NCI-H2081 (cell line): Measurements from ENCODE around the gene ANKEF1.

Experiments used
- DNase-seq, 2 experiments: peaks; one replicate each; lab custom pipeline; 2025; lab: John Stamatoyannopoulos, UW

The ANKEF1 gene

DNA sequence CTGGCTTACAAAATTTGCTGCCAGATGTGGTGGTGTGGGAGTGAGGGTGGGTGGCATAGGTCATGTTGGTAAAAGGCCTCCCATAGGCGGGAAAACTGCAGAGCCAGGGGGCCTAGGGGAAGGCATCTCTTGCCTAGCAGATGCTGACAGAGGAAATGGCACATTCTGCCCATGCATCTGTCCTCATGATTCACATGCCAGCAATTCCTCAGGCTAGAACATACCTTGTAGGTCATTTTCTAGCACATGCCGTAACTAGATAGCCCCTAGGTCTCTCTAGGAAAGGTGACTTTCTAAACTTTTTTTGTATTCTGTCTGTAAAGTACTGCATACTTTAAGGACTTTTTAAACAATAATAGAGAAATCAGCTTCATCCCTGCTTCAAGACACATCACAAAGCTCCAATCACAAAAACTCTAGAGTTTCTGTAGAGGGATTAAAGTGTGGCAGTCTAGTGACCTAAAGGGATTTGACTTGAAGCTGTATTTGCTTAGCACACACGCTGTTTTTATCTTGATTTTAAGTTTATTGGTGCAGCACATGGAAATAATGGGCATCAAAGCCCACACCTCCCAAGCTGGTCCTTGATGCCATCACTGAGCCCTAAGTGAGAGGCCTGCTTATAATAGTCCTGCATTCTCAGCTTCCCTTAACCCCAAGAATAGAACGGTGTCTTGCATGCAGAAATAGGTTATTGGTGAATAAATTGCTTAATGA is 55.2 kb downstream of the ANKEF1 start:
- DNase-seq: no peak

DNA sequence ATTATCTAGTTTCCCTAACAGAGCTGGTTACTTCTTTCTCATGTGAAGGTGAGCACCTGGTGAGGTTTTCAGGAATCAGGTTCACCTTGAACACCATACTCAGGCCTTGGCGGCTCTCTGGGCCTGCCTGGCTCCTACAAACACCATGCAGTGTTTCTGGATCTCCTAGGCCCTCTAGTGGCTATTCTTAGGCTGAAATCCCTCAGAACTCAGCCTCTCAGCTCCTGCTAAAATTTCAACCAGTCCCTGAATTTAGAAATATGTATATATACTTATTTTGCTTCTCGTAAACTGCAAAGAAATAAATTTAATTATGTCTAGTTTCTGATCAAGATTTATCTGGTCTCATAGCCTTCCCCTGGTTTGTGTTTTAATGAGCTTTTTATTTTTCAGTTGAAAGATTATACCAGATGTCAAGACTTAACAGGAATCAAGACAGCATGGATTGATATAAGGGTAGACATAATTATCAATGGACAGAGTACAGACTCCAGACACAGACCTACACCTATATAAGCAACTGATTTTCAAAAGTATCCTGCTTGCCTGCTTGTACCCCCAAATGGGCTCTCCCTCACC is 55.9 kb downstream of the ANKEF1 start:
- DNase-seq: peak; percentile 57 to 66

DNA sequence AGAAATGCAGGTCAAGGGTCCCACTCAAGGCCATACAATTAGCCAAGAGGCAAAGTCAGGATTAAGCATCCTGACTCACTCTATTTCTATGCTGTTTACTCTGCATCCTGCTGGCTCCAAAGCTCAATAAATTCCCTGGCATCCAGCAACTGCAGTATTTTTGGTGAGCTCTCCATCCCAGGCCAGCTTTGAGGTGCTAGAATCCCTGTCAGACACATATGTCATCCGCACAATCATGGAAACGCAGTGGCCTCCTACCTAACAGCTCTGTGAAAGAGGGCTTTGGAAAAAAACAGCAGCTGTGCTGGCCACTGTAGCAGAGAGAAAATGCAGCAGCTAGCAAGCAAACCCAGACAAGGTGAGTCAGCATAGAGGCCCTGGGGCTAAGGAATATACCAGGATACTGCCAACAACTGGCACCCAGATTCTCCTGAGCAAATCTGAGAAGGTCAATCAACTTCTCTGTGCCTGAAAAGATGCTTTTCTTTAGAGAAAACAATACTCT is 58.4 kb downstream of the ANKEF1 start:
- DNase-seq: peak in 1 of 2 experiments; percentile 17

DNA sequence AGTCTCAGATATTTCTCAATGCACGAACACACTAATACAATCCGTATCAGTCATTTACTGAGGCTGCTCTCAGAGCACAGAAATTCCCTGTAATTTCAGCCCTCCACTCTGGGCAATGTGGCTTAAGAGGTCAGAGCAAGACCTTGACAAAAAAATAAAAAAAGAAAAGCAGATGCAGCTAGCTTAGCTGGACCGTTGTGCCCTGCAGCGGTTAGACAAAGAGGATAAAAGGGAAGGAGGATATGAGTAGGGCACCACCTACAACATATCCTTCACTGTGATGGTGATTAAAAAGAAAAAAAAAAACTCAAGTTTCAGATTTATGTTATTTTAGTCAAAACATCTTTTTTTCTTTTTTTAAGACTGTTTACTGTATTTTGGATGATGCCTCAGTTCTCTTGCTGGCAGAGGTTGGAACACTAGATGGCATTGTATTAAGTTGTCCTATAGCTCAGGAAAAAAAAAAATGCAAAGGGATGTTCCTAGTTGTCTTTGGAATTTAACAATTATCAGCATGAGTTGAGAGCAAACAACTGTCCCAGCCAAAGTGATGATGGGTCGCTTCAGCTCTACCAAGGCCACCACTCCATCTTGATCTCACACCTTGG is 59.9 kb downstream of the ANKEF1 start:
- DNase-seq: no peak

DNA sequence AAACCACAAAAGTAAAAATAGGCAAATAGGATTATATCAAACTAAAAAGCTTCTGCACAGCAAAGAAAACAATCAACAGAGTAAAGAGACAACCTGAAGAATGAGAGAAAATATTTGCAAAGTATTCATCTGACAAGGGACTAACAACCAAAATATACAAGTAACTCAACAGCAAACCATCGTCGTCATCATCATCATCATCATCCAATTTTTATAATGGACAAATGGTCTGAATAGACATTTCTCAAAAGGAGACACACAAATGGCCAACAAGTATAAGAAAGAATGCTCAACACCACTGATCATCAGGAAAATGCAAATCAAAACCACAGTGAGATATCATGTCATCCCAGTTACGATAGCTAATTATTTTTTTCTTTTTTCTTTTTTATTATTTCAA is 62.0 kb downstream of the ANKEF1 start:
- no peak for DNase-seq

DNA sequence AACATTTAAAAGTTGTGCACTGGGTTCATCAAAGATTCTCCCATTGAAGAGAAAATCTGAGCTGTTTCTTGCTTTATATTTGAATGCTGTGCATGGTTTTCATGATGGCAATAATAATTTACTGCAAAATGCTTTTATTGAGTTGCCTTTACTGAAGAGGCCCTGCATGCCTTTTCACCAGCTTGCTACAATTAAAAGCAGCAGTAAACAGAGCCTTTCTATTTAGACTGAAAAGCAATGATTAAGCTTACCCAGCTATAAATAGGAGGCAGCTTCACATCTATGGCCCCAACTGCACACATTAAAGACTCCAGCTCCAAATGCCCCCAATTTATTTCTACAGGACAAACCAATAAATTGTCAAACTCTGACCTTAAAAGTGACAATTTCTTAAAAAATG is 70.3 kb downstream of the ANKEF1 start:
- peak; percentile 66 to 91 for DNase-seq
